BJ (cell line): ENCODE results near the gene PFN1. TPM values are rescaled to one million over a fixed set of nuclear protein-coding genes. Genes with fewer than 3 reads are reported as not detected.
A peak's percentile ranks its signal among the peaks of the same experiment; 100 is the strongest.

ENCODE experiments used
- CTCF ChIA-PET: fragments of 350-600 bp; formaldehyde crosslinking; extraction: SDS; loops from one replicate; lab custom pipeline; 2021; ENCODE audit warnings: antibody characterized with exemption, inconsistent platforms; lab: Yijun Ruan, JAX
- POLR2A ChIA-PET: fragments of 300-600 bp; sonication (Branson Sonifier 250); formaldehyde crosslinking; extraction: SDS; loops from one replicate; lab custom pipeline; 2021; ENCODE audit warnings: antibody characterized with exemption; lab: Charles Lee
- DNase-seq: peaks from one replicate; pipeline ENCODE4 v3.0.0-alpha.2; 2011; ENCODE audit warnings: low read depth
- H3K27me3 ChIP-seq: 2 replicates; pipeline ENCODE4 v1.6.0; 2011; ENCODE audit warnings: low read length; ENCODE audit not compliant: control insufficient read depth, insufficient read depth
- H3K36me3 ChIP-seq: 2 replicates; pipeline ENCODE4 v1.5.1; 2011; ENCODE audit warnings: low read length; ENCODE audit not compliant: control insufficient read depth, insufficient read depth
- H3K4me3 ChIP-seq: 2 replicates; pipeline ENCODE4 v1.5.1; 2011; ENCODE audit warnings: low read depth, mild to moderate bottlenecking, control low read depth, low read length
- CTCF ChIP-seq: IDR thresholded peaks from 2 replicates; pipeline ENCODE4 v1.5.1; 2011; ENCODE audit warnings: low read depth, mild to moderate bottlenecking, control low read depth, inconsistent platforms, low read length, moderate library complexity; ENCODE audit not compliant: insufficient read depth
- polyA plus RNA-seq: library from polyadenylated mRNA; depleted of rRNA; stranded (reverse); fragments of >200 nt; gene quantifications from 2 replicates; pipeline ENCODE4 v1.2.3, GENCODE V29; 2011

PFN1 gene
- polyA plus RNA-seq, 1 experiment, result 1,791 TPM

DNA sequence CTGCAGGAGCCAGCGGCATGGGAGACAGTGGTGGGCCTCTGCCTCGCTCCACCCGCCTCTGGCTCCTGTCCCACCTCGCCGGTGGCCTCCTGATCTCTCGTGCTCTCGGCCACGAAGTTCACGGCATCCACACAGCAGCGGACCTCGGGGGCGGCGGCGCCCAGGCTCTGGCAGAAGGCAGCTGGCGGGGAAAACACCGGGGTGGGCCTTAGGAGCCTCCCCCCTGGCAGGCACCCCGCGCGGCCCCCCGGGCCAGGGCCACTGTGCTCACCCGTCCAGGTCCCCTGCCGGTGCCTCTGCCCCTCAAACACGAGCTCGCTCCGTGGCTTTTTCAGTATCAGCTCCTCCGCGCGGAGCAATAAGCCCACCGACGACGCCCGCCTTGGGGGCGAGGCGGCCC, 49.4 kb downstream of the PFN1 start:
- peak overlapping the region; percentile 59 for H3K4me3 ChIP-seq
- CTCF ChIA-PET, result interaction anchor here (0.7 to 3.6 kb wide), 12 partner anchors 10 to 332 kb away, joined by 3 to 21 read pairs (median 6); partner anchors contain the start of genes GLTPD2 and VMO1

GRCh38 chr17:4898351-4898750, 50.0 kb downstream of the PFN1 start:
- no peak for DNase-seq
- CTCF ChIA-PET, result interaction anchor here (1.3 to 3.0 kb wide), 7 partner anchors 10 to 189 kb away, joined by 3 to 21 read pairs (median 6); partner anchors contain the start of genes GLTPD2 and VMO1

More for the DNA sequence above, 49.4 kb downstream of the PFN1 start:
- DNase-seq, result no peak
- POLR2A ChIA-PET, result no interaction called here
- H3K36me3 ChIP-seq, result peaks cover 20% of the 10 kb centered on the region
- no peak for TF ChIP-seq CTCF
- no peaks in the 10 kb centered on the region for H3K27me3 ChIP-seq

GRCh38 chr17:4897785-4898184, 50.5 kb downstream of the PFN1 start:
- Histone ChIP-seq H3K27me3 (no peaks in the 10 kb centered on the region), H3K4me3 (no peak overlapping the region), H3K36me3 (peaks cover 26% of the 10 kb centered on the region)
- no peak for TF ChIP-seq CTCF
- ChIA-PET POLR2A (no interaction called here), CTCF (interaction anchor here (3.0 kb wide), 1 partner anchor 109 kb away, joined by 21 read pairs; the partner anchor contains the start of gene GLTPD2)
- no peak for DNase-seq

More at GRCh38 chr17:4898351-4898750, 50.0 kb downstream of the PFN1 start:
- H3K27me3 ChIP-seq, result no peaks in the 10 kb centered on the region
- no peak for TF ChIP-seq CTCF
- POLR2A ChIA-PET, result no interaction called here
- no peak overlapping the region for H3K4me3 ChIP-seq
- peaks cover 25% of the 10 kb centered on the region for H3K36me3 ChIP-seq

DNA sequence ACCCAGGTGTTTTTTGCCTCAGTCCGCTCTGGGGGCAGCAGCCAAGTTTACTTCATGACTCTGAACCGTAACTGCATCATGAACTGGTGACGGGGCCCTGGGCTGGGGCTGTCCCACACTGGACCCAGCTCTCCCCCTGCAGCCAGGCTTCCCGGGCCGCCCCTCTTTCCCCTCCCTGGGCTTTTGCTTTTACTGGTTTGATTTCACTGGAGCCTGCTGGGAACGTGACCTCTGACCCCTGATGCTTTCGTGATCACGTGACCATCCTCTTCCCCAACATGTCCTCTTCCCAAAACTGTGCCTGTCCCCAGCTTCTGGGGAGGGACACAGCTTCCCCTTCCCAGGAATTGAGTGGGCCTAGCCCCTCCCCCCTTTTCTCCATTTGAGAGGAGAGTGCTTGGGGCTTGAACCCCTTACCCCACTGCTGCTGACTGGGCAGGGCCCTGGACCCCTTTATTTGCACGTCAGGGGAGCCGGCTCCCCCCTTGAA, 51.1 kb downstream of the PFN1 start:
- Histone ChIP-seq H3K36me3 (peaks cover 32% of the 10 kb centered on the region), H3K27me3 (no peaks in the 10 kb centered on the region), H3K4me3 (no peak overlapping the region)
- no peak for DNase-seq
- POLR2A ChIA-PET, result no interaction called here
- TF ChIP-seq CTCF, result no peak
- CTCF ChIA-PET, result interaction anchor here (1.3 to 3.0 kb wide), 2 partner anchors 107 to 108 kb away, joined by 4 to 21 read pairs; partner anchors contain the start of gene GLTPD2

- no peak for TF ChIP-seq CTCF
- POLR2A ChIA-PET, result no interaction called here
- Histone ChIP-seq H3K4me3 (no peak overlapping the region), H3K27me3 (no peaks in the 10 kb centered on the region), H3K36me3 (peaks cover 37% of the 10 kb centered on the region)
- DNase-seq, result no peak
- CTCF ChIA-PET, result interaction anchor here (0.8 to 1.3 kb wide), 3 partner anchors 106 to 165 kb away, joined by 3 to 4 read pairs (median 4); partner anchors contain the start of gene VMO1
Measured at GRCh38 chr17:4896332-4897197, 51.8 kb downstream of the PFN1 start.
